ENCODE data around the gene NPL.

The NPL gene

DNA sequence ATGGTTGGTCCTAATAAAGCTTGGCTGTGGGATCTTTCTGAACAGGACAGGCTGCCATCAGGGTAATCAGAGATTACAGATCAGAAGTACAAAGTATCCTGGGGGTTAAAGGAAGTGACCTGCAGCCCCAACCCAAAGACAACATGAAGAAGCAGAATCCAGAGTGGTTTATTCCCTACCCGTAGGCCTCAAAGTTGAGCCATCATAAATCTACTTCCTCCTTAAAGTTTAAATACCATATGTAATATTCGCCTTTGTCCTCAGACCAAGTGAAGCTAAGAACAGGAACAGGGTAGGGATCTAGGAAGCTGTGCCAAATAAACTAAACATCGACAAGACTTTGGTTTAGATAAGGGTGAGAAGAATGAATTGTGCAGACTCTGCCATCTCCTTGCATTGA, 33.6 kb downstream of the NPL start:
- DNase-seq = peak; percentile 80

DNA sequence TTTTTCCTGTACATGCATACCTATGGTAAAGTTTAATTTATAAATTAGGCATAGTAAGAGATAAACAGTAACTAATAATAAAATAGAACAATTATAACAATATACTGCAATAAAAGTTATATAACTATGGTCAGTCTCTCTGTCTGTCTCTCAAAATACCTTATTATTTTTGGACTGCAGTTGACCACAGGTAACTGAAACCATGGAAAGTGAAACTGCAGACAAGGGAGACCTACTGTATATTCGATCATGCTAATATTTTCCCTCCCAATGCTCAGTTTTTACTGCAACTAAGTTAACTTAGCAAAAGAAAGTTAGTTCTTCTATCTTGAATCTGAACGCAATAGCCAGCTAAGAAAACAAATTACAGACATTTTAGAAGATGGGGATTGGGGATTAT, 37.3 kb downstream of the NPL start:
- DNase-seq = no peak

- peak; percentile 33 for DNase-seq
Measured at GRCh38 chr1:182829285-182829932, 39.8 kb downstream of the NPL start.

DNA sequence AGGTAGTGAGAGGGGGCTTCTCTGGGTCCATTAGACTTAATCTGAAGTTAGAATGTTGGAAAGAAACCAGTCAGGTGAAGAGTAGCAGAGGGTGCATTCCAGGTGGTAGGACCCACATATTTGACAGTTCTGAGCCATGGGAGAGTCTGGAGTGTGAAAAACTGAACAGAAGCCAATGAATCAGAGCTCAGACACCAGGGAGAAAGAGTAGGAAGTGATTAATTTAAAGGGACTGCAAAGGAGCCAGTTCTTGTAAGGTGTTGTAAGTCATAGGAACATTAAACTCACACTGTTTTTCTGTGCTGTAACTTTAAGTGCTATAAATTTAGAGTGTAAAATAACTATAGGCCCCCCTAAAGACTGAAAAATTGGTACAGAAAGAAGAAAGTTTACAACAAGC, 43.7 kb downstream of the NPL start:
- no peak for DNase-seq

- DNase-seq = no peak
Measured at GRCh38 chr1:182834326-182834725, 44.8 kb downstream of the NPL start.

- DNase-seq = no peak
Measured at GRCh38 chr1:182835806-182836205, 46.2 kb downstream of the NPL start.

DNA sequence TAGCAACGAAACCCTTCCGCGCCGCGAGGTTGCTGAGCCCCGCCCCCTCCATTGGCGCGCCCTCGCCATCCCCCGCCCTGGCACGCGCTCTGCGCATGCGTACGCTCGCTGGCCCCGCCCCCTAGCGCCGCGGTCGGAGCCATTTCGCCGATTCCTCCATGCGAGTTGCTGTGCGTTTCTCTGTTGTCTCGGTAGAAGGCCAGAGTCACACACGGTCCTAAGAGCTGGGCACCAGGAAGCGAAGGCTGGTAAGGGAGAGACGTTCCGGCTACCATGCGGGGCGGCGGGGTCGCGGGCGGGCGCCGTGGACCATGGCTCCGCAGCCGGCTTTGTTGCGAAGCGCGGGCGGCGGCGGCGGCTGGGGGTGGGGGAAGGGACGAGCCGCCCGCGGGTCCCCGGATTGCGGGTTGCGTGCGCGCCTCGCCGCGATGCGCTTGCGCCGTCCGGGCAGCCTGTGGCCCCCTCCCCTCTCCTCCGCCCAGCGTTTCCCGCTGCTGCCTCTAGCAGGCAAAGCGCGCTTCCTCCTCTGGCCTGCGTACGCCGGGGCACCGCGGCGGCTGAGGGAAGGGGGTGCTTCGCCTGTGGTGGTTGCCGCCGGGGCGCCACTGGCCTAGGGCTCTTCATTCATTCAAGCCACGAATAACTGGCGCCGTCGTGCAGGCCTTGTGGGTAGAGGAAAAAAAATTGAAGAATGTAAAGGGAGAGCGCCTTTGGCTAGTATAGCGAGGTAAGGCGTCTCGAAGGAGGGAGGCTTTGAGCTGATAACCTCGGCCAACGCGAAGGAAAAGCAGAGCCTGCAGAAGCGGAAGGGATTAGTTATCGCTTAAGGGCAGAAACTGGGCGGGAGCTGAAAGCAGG, 49.9 kb downstream of the NPL start, which contains the start of gene DHX9:
Gene DHX9, plus strand, starts transcription at position 139 of the 858 bp plus-strand sequence. CDS start 3,220 bp downstream, outside the sequence.
- DNase-seq = peak; percentile 85

GRCh38 chr1:182841368-182841988, 51.9 kb downstream of the NPL start:
- DNase-seq = no peak

DNA sequence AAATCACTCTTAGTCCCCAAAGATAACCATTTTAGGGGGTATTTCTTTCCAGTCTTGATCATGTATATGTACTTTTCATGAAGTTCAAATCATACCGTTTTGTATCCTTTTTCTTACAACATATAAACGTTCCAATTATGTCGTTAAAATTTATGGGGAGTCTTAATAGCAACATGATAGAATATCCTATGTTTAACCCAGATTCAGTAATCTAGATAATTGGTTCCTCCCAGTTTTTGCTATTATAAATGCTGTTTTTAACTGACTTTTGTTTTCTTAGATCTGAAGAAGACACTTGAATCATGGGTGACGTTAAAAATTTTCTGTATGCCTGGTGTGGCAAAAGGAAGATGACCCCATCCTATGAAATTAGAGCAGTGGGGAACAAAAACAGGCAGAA, 52.7 kb downstream of the NPL start:
- no peak for DNase-seq

GRCh38 chr1:182845379-182845778, 55.8 kb downstream of the NPL start:
- DNase-seq = no peak

- DNase-seq = no peak
Measured at GRCh38 chr1:182845894-182846293, 56.3 kb downstream of the NPL start.

- no peak for DNase-seq
Measured at GRCh38 chr1:182847105-182847504, 57.5 kb downstream of the NPL start.

GRCh38 chr1:182848736-182849135, 59.2 kb downstream of the NPL start:
- no peak for DNase-seq

DNA sequence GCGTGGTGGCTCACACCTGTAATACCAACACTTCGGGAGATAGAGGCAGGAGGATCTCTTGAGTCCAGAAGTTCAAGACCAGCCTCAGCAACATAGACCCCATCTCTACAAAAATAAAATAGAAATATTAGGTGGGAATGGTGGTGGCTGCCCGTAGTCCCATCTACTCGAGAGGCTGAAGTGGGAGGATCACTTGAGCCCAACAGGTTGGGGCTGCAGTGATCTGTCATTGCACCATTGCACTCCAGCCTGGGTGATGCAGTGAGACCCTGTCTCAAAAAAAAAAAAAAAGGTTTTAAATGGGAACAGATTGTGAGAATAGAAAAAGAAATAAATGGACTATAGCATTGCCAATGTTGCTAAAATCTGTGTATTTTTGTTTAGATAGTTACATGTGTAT, 60.7 kb downstream of the NPL start:
- DNase-seq = no peak

- no peak for DNase-seq
Measured at GRCh38 chr1:182851825-182852224, 62.3 kb downstream of the NPL start.

DNA sequence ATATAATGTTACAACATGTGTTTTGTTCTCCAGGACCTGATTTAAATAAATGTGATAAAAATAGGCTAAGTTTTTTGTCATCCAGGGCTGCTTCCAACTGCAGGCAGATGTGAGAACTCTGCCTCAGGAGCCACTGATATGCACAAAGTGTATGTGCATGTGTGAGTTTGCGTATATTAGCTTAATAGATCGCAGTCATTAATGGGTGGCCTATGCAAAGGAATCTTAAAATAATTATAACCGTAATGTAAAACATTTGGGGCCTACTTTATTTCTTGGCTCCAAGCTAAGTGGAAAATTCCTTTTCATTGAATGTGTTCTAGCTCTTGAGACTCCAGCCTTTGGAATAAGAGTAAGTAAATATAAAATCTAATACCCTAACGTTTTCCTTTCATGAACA, 66.3 kb downstream of the NPL start:
- no peak for DNase-seq

- no peak for DNase-seq
Measured at GRCh38 chr1:182857212-182857611, 67.6 kb downstream of the NPL start.

GRCh38 chr1:182860658-182861057, 71.1 kb downstream of the NPL start:
- DNase-seq = no peak

DNA sequence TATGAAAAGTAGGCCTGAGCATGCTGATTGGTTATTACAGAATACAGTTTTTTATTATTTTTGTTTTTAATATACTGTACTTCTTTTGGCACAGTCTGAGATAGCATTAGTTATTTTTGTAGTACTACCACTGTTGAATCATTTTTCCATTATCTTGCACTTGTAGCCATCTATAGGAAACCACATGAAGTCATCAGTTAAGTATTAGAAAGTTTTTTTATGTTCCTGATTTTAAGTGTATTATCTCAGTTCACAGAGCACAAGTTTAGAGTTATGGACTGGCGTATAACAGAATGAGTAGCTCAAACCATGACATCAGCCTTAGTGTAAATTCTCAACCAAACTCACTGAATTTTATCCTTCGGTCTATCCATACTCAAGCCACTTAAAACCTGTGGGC, 72.4 kb downstream of the NPL start:
- DNase-seq = no peak

DNA sequence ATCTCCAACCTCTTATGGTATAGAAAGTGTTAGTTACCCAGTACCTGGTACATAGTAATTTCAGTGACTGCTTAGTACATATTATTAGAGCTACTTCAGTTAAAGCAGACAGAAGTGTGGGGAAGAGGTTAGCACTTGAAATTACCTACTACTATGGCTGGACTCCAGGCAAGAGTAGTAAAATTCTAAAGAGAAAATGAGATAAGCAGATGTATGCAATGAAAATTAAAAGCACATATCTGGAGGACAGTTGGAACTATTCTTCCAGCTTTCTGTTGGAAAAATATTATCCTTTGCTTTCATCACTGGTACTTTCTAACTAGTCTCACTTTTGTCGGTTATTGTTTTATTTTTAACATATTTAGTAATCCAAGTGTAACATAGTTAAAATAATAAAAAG, 73.3 kb downstream of the NPL start:
- no peak for DNase-seq

- DNase-seq = no peak
Measured at GRCh38 chr1:182863940-182864339, 74.4 kb downstream of the NPL start.

- no peak for DNase-seq
Measured at GRCh38 chr1:182867861-182868260, 78.3 kb downstream of the NPL start.

DNA sequence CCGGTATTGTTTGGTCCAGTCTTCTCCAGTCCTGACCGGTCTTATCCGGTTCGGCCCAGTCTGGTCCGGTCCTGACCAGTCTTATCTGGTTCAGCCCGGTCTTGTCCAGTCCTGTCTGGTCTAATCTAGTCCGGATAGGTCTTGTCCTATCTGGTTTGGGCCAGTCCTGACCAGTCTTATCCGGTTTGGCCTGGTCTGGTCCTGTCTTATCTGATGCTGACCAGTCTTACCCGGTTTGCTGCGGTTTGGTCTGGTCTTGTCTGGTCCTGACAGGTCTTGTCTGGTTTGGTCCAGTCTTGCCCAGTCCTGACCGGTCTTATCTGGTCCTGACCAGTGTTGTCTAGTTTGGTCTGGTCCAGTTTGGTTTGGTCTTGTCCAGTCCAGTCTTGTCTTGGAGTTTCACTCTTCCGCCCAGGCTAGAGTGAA, 79.7 kb downstream of the NPL start:
- no peak for DNase-seq

- no peak for DNase-seq
Measured at GRCh38 chr1:182872881-182873280, 83.3 kb downstream of the NPL start.
